ENCODE data around the gene UMPS. TPM values are rescaled to one million over a fixed set of nuclear protein-coding genes. Genes with fewer than 3 reads are reported as not detected.

Gene UMPS
- total RNA-seq: 10 to 100 TPM; 23.1 to 25.3 TPM
- long read RNA-seq, full-length matches to known transcripts: 33 of 37 reads
- long read RNA-seq, partial matches to known transcripts: 3 of 37 reads
- long read RNA-seq, other reads (novel, unspliced or antisense): 1 of 37 reads

DNA sequence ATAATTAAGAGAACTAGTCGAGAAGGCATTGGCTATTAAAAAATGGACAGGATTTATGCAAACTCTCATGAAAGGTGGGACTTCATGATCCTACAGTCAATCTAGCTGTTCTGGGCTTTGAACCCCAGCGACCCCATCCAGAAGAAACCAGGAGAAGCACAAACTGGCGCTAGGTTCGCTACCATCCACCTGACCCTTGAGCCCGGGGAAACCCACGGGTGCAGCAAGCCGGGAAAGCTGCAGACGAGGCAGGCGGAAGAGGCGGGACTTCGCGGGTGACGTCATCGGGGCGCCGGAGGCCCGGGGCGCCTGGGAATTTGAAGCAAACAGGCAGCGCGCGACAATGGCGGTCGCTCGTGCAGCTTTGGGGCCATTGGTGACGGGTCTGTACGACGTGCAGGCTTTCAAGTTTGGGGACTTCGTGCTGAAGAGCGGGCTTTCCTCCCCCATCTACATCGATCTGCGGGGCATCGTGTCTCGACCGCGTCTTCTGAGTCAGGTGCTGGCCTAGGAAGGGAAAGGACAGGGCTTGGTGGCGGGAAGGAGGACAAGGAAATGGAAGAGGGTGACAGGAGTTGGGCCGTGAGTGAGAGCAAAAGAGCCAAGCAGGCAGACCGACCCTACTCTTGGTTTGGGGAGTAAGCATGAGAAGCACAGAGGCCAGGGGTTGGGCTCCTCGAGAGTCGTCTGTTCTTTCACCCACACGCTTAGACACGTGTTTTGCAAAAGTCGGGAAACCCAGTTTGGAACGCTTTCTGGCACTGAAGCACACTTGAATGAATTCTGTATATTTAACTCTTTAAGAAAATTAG is at the start of gene UMPS:
Gene UMPS (plus strand): TSS at position 324 of the 812 bp plus-strand sequence. CDS start 20 bp downstream, at position 344.
- intact Hi-C loops (cut with DNase I, micrococcal nuclease): loop anchor here in 1 of 2 donors (10.0 kb wide), 1 partner anchor 734 kb away; no protein-coding TSS in a partner anchor
- DNase-seq (peak; percentile 93 to 97), ATAC-seq (peak; percentile 97)

DNA sequence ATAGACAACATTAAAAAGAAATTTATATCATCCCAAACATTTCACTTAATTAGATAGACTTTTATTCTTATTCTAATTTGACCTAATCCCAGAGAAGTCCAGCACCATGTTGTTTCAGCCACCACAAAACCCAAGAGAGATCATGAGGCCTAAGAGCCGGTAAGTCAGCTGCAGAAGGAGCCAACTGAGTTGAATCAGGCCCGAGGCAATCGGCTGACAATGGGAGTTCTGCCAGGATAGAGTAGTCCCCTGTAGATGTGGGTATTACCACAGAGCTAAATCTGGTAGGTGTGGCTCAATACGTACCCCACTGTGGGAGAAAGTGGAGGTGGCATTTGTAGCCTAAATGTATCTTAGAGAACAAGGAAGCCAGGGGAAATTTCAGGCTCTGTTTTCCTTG is 49.7 kb upstream of the UMPS start:
- ATAC-seq (no peak), DNase-seq (no peak)
- intact Hi-C loops (cut with DNase I, micrococcal nuclease): no loop called here

DNA sequence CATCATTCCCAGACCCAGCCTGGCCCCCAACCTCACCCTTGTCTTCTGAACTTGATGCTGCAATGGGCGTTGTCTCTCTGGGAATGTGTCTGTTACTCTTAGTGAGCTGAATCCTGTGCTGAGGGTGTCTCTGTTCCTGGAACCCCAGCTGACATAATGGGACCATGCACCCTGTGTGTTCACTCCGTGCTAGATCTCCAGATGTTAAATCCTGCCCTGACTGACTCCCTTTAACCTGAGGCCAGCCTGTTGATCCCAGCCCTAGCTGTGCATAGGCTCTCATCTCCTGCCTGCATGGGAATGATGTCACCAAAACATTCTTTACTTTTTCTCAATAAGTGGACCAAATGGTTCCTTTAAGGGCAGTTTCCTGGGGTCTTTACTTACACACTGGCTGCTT is 48.0 kb upstream of the UMPS start:
- DNase-seq (no peak), ATAC-seq (no peak)
- intact Hi-C loops (cut with DNase I, micrococcal nuclease): no loop called here

DNA sequence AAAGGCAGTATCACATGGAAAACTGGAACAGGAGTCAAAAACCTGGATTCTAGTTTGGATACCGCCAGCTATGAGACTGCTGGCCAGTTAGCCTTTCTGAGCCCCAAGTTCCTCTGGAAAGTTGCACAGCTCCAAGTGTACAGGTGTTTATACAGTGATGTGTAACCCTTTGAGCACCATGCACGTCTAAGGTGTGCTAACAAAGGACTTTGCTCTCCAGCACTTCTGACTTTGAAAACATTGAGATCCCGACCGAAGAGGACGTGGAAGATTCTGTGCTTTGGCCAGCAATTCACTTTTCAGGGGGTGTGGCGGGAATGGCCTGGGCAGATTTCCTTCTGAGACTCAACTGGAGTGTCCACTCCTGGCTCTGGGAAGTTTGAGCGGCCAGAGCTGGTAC is 45.8 kb upstream of the UMPS start:
- no peak for DNase-seq
- no peak for ATAC-seq
- intact Hi-C loops (cut with DNase I, micrococcal nuclease): no loop called here

DNA sequence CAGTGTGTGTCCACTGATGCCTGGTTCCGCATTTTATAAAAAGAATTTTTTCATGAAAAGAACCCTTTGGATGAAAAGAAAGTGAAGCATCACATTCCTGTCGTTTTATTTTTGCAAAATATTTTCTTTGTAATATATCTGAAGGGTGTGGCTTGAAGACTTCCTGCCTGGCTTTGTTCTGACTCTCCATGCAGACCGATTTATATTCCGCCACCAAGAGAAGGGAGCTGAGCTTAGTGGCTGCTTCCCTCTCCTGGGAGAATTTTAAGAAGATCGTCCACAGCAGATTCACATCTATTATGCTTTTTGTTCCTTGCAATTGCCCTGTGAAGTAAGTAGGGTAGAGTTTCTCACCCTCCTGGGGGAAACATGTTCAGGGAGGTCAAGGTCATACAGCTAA is 45.2 kb upstream of the UMPS start:
- ATAC-seq (no peak), DNase-seq (no peak)
- intact Hi-C loops (cut with DNase I, micrococcal nuclease): no loop called here

DNA sequence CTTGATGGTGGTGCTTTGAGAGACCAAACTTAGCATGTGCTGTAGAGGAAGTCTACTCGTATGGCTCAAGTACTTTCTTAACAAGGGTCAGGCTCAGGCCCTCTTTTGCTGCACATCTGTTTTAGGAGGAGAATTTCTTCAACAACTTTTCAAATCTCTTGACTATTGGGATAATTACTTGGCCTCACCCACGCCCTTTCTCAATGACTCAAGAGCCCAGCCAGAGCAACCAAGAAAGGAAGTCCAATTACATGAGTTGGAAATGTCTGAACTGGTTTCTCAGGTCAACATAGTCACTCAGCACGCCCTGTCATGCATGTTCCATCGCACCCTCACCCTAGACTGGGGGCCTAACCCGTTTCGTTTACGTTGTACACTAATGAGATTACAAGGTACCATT is 44.8 kb upstream of the UMPS start:
- no peak for ATAC-seq
- no peak for DNase-seq
- intact Hi-C loops (cut with DNase I, micrococcal nuclease): no loop called here

DNA sequence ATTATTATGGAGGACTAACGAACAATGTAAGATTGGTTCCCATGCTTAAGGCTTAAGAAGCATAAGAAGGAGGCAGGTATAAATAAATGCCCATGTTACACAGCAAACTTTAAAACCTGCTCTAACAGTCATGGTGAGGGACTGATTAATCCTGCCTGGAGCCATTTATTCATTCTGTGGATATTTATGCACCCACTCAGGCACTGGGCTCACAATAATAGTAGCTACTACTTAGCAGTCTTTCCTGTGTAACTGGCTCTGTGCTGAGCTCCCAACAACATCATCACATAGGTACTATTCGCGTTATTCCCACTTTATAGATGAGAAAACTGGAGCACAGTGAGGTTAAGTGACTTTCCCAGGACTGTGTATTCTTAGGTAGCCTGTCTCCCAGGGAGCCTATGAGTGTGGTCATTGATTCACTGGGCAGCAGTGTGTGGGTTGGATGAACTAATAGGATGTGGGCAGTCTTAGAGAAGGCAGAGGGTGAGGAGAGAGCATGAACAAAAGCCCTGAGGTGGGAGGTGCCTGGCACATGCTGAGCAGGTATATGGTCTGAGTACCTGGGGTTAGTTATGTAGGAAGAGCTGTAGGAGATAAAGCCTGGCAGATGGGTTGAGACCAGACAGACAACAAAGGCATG is 44.1 kb upstream of the UMPS start:
- DNase-seq: no peak
- intact Hi-C loops (cut with DNase I, micrococcal nuclease): no loop called here
- no peak for ATAC-seq

DNA sequence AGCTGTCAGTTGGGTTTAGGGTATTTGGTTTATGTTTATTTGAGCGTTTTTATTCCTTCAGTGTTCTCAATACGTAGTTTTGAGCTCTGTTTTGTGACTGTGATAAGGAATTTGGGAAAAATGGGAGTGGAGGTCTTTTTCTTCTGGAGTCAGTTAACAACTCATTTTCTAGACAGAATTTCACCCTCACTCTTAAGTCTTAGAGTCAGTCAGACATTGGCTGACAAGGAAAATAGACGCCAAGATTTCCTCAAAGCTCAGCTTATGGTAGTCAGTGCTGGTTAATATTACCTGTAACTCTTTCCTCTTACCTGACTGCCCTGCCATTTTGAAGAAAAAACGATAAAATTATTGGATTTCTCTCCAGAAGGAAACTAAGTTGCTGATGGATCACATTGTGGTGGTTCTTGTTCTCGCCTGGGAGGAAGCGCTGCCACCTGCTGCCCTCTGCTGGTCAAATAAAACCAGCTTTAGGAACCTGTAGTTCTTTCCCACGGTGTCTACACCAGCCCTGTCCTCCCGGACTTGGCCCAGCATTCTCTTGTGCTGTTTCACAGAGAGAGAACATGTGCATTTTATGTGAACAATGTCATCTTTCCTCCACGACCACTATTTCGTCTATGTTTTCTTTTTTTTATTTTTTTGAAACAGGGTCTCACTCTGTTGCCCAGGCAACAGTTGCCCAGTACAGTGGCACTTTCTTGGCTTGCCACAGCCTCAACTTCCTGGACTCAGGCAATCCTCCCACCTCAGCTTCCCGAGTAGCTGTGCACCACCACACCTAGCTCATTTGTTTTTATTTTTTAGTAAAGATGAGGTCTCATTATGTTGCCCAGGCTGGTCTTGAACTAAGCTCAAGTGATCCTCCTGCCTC is 41.4 kb upstream of the UMPS start:
- ATAC-seq (peak; percentile 96), DNase-seq (peak; percentile 69 to 84)
- intact Hi-C loops (cut with DNase I, micrococcal nuclease): loop anchor here in 1 of 2 donors (2.0 kb wide), 1 partner anchor 126 kb away; no protein-coding TSS in a partner anchor

DNA sequence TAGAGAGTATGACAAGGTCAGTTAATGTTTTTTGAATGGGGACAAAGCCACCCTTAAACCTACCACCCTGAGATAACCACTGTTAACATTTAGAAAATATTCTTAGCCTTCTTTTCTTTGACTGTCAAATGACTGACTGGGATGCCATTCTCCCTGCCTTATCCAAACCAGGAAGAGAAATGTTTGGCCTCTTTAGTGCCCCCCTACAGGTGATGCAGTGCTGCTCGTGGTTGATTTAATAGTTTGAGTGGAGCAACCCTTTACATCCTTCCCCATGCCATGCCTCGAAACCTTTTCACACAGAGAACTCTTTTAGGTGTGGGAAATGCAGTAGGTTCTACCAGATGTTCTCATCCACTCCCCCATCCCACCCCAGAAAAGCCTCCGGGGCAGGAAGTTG is 38.7 kb upstream of the UMPS start:
- DNase-seq (no peak), ATAC-seq (no peak)
- intact Hi-C loops (cut with DNase I, micrococcal nuclease): no loop called here

DNA sequence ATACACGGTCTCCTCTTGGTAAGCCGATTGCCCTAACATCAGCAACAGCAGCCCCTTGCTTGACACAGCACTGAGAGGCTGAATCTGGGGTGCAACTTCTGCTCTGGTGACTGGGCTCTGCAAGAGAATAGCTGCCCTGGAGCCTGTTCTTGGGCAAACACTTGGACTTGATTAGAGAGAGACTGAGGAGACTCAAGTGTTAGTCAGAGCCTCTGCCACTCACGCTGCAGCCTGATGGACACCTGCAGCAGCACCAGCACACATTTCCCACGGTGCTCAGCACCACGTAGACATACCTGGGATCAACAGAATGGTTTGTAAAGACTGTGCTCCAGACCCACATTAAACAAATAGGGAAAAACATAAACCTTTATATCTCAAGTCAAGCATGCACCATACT is 35.8 kb upstream of the UMPS start:
- ATAC-seq: no peak
- no peak for DNase-seq
- intact Hi-C loops (cut with DNase I, micrococcal nuclease): no loop called here

DNA sequence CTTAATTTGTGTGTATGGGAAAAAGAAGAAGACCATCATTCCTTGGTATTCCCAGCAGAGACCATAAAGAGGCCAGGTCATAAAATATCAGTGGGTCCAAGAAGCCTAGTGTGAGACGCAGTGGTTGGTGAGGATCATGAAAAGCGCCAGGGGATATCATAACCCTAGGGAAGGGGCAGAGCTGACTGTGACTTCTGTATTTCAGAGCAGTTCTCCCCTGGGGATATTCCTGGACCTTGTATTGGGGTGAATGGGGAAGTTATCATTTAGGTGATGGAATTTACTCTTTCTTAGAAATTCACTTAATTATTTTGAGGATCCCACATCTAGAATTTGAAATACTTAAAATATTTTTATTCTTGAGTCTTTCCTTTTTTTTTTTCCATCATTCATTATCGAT is 34.9 kb upstream of the UMPS start:
- intact Hi-C loops (cut with DNase I, micrococcal nuclease): no loop called here
- DNase-seq: no peak
- ATAC-seq: no peak

DNA sequence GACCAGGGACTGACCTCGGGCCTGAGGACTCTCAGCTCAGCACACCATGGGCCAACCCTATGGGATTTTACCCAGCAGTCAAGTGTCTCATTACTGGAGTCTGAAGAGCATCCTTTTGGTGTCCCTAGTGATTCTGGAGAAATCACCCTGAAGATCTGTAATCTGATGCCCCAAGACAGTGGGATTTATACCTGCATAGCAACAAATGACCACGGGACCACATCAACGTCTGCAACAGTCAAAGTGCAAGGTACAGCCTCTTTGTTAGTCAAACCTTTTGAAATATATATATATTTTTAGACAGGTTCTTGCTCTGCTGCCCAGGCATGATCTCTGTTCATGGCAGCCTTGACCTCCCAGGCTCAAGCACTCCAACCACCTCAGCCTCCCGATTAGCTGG is 34.2 kb upstream of the UMPS start:
- intact Hi-C loops (cut with DNase I, micrococcal nuclease): no loop called here
- ATAC-seq: no peak
- DNase-seq: no peak

DNA sequence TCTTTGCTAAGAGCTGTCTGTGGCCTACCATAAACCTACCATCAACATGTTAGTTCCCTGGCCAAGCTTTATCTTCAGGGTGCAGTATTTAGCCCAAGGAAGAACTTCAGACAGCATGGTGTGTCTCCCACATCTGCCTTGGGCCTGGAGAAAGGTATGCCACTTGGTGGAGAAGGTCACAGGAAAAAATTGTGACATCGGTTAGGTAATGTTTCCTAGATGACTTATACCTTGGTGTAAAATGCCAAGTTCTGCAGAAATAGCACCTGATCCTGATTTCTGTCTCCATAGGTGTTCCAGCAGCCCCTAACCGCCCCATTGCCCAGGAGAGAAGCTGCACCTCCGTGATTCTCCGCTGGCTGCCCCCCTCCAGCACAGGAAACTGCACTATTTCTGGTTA is 33.0 kb upstream of the UMPS start:
- DNase-seq: no peak
- no peak for ATAC-seq
- intact Hi-C loops (cut with DNase I, micrococcal nuclease): no loop called here

DNA sequence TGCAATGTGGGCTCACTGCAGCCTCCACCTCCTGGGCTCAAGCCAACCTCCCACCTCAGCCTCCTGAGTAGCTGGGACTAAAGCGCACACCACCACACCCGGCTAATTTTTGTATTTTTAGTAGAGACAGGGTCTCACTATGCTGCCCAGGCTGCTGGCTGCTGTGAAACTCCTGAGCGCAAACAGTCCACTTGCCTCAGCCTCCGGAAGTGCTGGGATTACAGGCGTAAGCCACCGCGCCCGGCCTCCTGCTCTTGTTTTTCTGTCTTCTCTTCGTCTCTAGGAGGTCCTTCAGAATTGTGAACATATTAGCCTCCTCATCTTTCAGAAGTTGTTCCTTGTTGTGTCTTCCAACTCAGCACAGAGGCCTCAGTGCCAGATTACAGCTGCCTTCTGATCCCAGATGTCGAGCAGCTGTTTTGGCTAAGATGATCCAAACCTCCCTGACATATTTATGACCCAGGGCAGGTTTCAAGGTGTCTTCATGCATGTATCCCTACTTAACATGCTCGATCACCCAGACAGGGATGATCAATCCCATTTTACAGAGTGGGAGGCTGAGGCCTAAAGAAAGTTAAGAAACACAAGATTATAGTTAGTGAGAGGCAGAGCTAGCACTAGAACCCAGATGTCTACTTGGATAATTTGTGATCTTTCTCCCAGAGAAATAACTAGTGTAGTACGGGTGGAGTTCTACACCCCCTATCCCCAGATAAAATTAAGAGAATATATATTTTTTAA is 32.1 kb upstream of the UMPS start:
- no peak for ATAC-seq
- intact Hi-C loops (cut with DNase I, micrococcal nuclease): no loop called here
- DNase-seq: no peak

DNA sequence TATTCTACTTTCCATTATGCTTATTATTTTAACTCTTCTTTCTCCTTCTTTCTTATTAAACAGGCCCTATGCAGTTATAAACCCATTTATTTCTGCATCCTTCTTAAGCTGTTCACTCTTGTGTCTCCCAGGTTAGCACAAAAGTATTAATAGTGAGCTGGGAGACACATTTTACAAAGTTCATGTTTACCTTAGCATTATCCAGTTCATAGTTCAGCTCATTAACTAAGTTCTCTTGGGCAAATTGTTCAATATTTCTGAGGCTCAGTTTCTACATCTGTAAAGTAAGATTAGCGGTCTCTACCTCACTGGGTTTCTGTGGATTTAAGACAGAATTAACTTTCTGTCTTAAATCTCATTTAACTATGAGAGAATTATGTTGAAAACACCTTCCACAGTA is 31.2 kb upstream of the UMPS start:
- no peak for ATAC-seq
- no peak for DNase-seq
- intact Hi-C loops (cut with DNase I, micrococcal nuclease): no loop called here

DNA sequence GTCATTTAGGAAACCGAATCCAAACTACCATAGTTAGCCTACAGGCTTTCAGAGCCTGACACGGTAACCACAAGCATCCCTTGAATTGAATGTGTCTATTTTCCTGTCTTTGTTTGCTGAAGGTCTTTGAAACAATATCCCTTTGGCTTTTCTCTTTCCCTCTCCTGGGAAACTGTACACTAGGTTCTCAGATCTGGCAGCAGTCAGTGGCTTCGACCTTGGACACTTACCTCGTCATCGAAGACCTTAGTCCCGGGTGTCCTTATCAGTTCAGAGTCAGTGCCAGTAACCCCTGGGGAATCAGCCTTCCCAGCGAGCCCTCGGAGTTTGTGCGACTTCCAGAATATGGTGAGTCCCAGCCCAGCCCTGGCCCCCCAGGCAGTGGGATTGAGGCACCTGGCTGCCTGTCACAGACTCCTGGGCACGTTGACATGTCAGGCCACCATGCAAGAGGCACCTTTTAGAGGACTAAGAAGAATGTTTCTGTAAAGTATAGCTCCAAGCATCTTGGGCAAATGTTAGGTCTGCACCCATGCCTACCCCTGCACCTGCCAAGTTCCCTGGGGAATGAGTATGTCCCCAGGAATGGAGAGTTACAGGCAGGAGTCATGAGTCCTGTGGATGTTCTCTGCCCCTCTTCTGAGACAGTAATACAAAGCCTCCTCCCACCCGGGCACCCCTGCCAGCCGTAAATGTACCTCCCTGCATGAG is 30.4 kb upstream of the UMPS start:
- no peak for DNase-seq
- intact Hi-C loops (cut with DNase I, micrococcal nuclease): no loop called here
- no peak for ATAC-seq

DNA sequence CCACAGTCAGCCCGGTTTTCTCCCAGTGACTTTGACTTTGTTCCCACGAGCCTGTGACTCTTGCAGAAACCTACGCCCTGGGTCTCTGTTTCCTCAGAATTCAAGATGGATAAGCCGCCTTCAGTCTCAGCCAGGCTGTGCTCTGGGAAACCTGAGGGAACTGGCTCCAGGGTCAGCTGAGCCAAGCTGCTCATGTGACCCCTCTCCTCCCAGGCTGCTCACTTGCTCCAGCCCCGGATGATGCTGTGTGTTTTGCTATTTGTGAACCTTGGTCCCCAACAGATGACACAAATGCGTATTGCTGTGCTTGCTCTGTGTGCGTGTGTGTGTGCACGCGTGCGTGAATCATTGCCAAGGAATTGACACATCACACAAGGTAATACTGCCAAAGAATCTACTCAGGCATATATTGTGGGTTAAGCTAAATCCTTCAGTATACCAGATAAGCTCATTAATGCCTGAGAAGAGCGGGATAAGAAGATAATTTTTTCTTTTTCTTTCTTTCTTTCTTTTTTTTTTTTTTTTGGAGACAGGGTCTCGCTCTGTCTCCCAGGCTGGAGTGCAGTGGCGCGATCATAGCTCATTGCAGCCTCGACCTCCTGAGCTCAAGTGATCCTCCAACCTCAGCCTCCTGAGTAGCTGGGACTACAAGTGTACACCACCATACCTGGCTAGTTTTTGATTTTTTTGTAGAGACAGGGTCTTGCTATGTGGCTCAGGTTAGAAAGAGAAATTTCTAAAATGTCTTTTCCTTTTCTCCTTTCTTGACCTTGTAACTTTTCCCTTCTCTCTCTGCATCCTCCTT is 29.2 kb upstream of the UMPS start:
- ATAC-seq (no peak), DNase-seq (no peak)

More for the DNA sequence above, 29.2 kb upstream of the UMPS start:
- intact Hi-C loops (cut with DNase I, micrococcal nuclease): no loop called here

Measured in left colon (tissue), 2 donors.